HepG2 (cell line): Measurements from ENCODE around the gene ACER3. TPM values are rescaled to one million over a fixed set of nuclear protein-coding genes. Genes with fewer than 3 reads are reported as not detected.
A peak's percentile ranks its signal among the peaks of the same experiment; 100 is the strongest.

Experiments used
- GABPB1 ChIP-seq: IDR thresholded peaks from 2 replicates; pipeline ENCODE4 v1.6.1; 2016; ENCODE audit warnings: mild to moderate bottlenecking, missing genetic modification reagents, moderate library complexity, missing compliant biosample characterization
- HBP1 ChIP-seq: IDR thresholded peaks from 2 replicates; pipeline ENCODE4 v1.6.1; 2016; ENCODE audit warnings: low read depth, control low read depth
- HMGXB3 ChIP-seq: sonication (generic); formaldehyde crosslinking; IDR thresholded peaks from 2 replicates; pipeline ENCODE4 v1.4.0; 2020; ENCODE audit warnings: missing genetic modification reagents, borderline replicate concordance
- NFYC ChIP-seq: IDR thresholded peaks from 2 replicates; pipeline ENCODE4 v1.6.1; 2016; ENCODE audit warnings: missing genetic modification reagents, missing compliant biosample characterization
- RAD21 ChIP-seq: fragments of 450-650 bp; formaldehyde crosslinking; IDR thresholded peaks from 2 replicates; pipeline ENCODE4 v1.5.0; 2020; ENCODE audit warnings: mild to moderate bottlenecking
- SMC3 ChIP-seq: IDR thresholded peaks from 2 replicates; pipeline ENCODE4 v1.6.1; 2011; ENCODE audit warnings: low read length, improper control_type of control experiment
- ZNF101 ChIP-seq: sonication (generic); formaldehyde crosslinking; IDR thresholded peaks from 2 replicates; pipeline ENCODE4 v1.4.0; 2020; ENCODE audit warnings: mild to moderate bottlenecking, low read depth, missing genetic modification reagents, borderline replicate concordance
- ZNF280D ChIP-seq: sonication (generic); formaldehyde crosslinking; IDR thresholded peaks from 2 replicates; pipeline ENCODE4 v1.5.1; 2020; ENCODE audit warnings: mild to moderate bottlenecking, missing genetic modification reagents
- ZNF432 ChIP-seq: sonication (generic); formaldehyde crosslinking; IDR thresholded peaks from 2 replicates; pipeline ENCODE4 v1.5.0; 2020; ENCODE audit warnings: missing genetic modification reagents, mild to moderate bottlenecking, borderline replicate concordance
- ZNF646 ChIP-seq: sonication (generic); formaldehyde crosslinking; IDR thresholded peaks from 2 replicates; pipeline ENCODE4 v1.9.0; 2021; ENCODE audit warnings: mild to moderate bottlenecking, missing genetic modification reagents
- ZNF891 ChIP-seq: sonication (generic); formaldehyde crosslinking; IDR thresholded peaks from 2 replicates; pipeline ENCODE4 v1.5.0; 2020; ENCODE audit warnings: mild to moderate bottlenecking, missing genetic modification reagents
- polyA plus RNA-seq, 8 experiments: library from polyadenylated mRNA; depleted of rRNA in 3 of 8; stranded (reverse) in 7 of 8; unstranded in 1 of 8; fragments of >200 nt; fragmentation: Illumina TruSeq in 4 of 8; extraction: Trizol in 4 of 8; gene quantifications; 2 replicates each; pipeline versions ENCODE4 v1.2.1 to v1.2.3, GENCODE V29; 2011 to 2016; ENCODE audit warnings: low read depth in 4 of 8, missing spikeins in 1 of 8, mixed read lengths in 1 of 8; ENCODE audit not compliant: insufficient read depth in 1 of 8
- total RNA-seq, 5 experiments: library from RNA; depleted of rRNA; stranded (reverse); fragments of >200 nt; fragmentation: Illumina TruSeq; extraction: Trizol; gene quantifications; 2 replicates each; pipeline ENCODE4 v1.2.3, GENCODE V29; 2016; ENCODE audit warnings: low read depth in 1 of 5

The ACER3 gene
- total and polyA plus RNA-seq, 2 of the 13 experiments (the other 11 are each of a cell fraction or from before 2014, with no cell fraction given), result 6.0 to 9.8 TPM

- TF ChIP-seq HBP1 (CRISPR knock-in tag) (0 out of 2 replicates have a peak, but pooled peaks have one; percentile 21), ZNF280D (CRISPR knock-in tag) (no peak), ZNF646 (CRISPR knock-in tag) (no peak), ZNF891 (CRISPR knock-in tag) (no peak), SMC3 (no peak), ZNF432 (CRISPR knock-in tag) (no peak), GABPB1 (CRISPR knock-in tag) (peak; percentile 60; the same call in 1 of the 2 replicates), HMGXB3 (CRISPR knock-in tag) (no peak), RAD21 (peak; percentile 64), NFYC (CRISPR knock-in tag) (no peak), ZNF101 (CRISPR knock-in tag) (no peak)
Observed at GRCh38 chr11:77066229-77067042, 205.7 kb downstream of the ACER3 start, which contains the start of gene CAPN5 (continued).
